RWPE1 (cell line): ENCODE data around the gene OST4.

Experiments
- CTCF ChIA-PET: fragments of 350-600 bp; sonication (Branson Sonifier 250); formaldehyde crosslinking; extraction: SDS; loops from one replicate; lab custom pipeline; 2021; lab: Yijun Ruan, JAX
- POLR2A ChIA-PET: fragments of 400-600 bp; formaldehyde crosslinking; extraction: SDS; loops from one replicate; lab custom pipeline; 2020; ENCODE audit warnings: antibody characterized with exemption; ENCODE audit not compliant: low non-redundant PET; lab: Yijun Ruan, JAX
- DNase-seq: peaks from one replicate; pipeline ENCODE4 v3.0.0; 2012; ENCODE audit warnings: low spot score
- H3K27ac ChIP-seq: fragments of 450-650 bp; 2 replicates; pipeline ENCODE4 v1.5.1; 2017
- TF ChIP-seq, protein P1 (sequence below): fragments of 450-650 bp; conservative IDR thresholded peaks from 2 replicates; pipeline ENCODE4 v1.5.1; 2017; ENCODE audit warnings: low read depth, mild to moderate bottlenecking

The OST4 gene

DNA sequence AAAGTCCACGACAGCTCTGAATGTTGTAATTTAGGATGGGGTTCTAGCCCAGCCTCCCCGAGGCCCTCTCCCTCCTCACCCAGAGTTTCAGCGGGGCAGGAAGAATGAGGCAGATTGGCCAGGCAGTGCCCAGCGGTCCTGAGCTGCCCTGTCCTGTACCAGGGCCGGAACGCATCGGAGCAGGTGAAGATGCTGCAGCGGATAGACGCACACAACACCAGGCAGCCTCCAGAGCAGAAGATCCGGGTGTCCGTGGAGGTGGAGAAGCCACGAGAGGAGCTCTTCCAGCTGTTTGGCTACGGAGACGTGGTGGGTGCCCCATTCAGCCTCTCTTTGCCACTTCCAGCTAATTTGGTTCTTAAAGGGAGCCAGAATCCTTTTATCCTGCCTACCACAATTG, 25.9 kb upstream of the OST4 start:
- TF ChIP-seq, protein P1, sequence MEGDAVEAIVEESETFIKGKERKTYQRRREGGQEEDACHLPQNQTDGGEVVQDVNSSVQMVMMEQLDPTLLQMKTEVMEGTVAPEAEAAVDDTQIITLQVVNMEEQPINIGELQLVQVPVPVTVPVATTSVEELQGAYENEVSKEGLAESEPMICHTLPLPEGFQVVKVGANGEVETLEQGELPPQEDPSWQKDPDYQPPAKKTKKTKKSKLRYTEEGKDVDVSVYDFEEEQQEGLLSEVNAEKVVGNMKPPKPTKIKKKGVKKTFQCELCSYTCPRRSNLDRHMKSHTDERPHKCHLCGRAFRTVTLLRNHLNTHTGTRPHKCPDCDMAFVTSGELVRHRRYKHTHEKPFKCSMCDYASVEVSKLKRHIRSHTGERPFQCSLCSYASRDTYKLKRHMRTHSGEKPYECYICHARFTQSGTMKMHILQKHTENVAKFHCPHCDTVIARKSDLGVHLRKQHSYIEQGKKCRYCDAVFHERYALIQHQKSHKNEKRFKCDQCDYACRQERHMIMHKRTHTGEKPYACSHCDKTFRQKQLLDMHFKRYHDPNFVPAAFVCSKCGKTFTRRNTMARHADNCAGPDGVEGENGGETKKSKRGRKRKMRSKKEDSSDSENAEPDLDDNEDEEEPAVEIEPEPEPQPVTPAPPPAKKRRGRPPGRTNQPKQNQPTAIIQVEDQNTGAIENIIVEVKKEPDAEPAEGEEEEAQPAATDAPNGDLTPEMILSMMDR = no peak
- no peak overlapping the region for H3K27ac ChIP-seq
- DNase-seq = no peak
- ChIA-PET CTCF (interaction anchor here (0.6 to 0.7 kb wide), 2 partner anchors 25 to 183 kb away, joined by 3 read pairs; no protein-coding TSS in a partner anchor), POLR2A (no interaction called here)

- POLR2A ChIA-PET = no interaction called here
- CTCF ChIA-PET = interaction anchor here (0.6 to 1.4 kb wide), 3 partner anchors 24 to 183 kb away, joined by 3 to 4 read pairs (median 3); no protein-coding TSS in a partner anchor
- H3K27ac ChIP-seq = no peak overlapping the region
- DNase-seq = no peak
- TF ChIP-seq, protein P1 = no peak
Measured at GRCh38 chr2:27096748-27097297, 25.4 kb upstream of the OST4 start.

- TF ChIP-seq, protein P1 = no peak
- DNase-seq = peak; percentile 45
- H3K27ac ChIP-seq = no peak overlapping the region
- ChIA-PET CTCF (interaction anchor here (0.6 to 1.4 kb wide), 3 partner anchors 9 to 1170 kb away, joined by 3 to 4 read pairs (median 3); partner anchors contain the start of gene KHK), POLR2A (no interaction called here)
Measured at GRCh38 chr2:27095745-27096651, 24.5 kb upstream of the OST4 start.

DNA sequence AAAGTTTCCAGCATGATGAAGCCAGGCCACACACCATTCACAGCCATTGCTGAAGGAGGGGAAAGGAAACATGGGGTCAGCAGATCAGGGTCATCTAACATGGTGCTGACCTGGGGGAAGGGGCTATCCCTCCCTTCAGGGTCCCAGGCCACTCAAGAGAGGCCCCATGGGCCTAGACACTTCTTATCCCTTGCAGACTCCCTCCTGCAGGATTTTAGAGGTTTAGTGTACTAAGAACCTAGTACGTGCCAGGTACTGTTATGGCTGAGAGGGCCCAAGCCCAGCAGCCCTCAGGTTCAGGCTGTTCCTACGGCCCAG, 23.9 kb upstream of the OST4 start:
- DNase-seq = no peak
- ChIA-PET POLR2A (interaction anchor here (0.6 kb wide), 1 partner anchor 248 kb away, joined by 3 read pairs; no protein-coding TSS in a partner anchor), CTCF (interaction anchor here (0.6 to 1.1 kb wide), 2 partner anchors 9 to 184 kb away, joined by 3 read pairs; partner anchors contain the start of gene KHK)
- TF ChIP-seq, protein P1 = no peak
- no peak overlapping the region for H3K27ac ChIP-seq

GRCh38 chr2:27094353-27094984, 23.0 kb upstream of the OST4 start:
- CTCF ChIA-PET = interaction anchor here (1.1 kb wide), 1 partner anchor 185 kb away, joined by 3 read pairs; no protein-coding TSS in a partner anchor

More at GRCh38 chr2:27094353-27094984, 23.0 kb upstream of the OST4 start:
- no peak for DNase-seq
- H3K27ac ChIP-seq = no peak overlapping the region
- TF ChIP-seq, protein P1 = no peak
- POLR2A ChIA-PET = no interaction called here
